ENCODE measurements around the gene TTN.

The TTN gene

DNA sequence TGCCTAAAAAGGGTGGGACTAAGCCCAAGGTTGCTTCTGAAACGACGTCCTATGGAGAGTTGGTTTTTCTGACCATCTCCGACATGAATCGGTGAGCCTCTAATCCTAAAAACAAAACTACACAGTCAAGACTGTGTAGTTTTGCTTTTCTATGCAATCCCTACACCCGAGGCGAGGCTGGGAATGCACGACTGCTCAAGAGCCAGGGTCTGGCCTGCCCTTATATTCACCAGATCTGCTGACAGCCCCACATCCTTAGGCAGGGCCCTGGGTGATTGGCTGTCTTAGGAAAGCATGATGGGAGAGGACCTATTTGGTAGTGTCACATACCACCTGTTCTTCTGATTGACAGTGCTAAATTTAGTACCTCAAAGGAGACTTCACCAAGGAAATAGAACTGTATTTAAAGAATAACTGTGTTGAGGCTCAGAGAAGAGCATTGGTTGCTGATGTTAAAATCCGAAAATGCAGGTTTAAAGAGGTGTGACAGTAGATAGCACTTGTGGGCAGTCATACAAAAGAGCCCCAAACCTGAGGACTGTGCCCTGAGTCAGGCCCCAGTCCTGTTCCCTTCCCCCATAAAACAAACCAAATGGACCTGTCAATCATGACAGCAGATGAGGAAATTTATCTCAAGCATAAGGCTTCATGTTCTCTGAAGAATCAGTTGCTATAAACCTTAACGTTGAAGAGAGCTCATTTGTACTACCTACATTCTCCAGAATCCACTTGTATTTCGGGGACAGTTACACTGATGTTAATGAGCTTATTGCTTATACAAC lies at the start of gene TTN:
TSS of gene TTN (minus strand) at position 197 of the 782 bp plus-strand sequence. CDS start 2,781 bp downstream, outside the sequence.
- DNase-seq (ENCODE audit: low read depth in 1 of 2, low spot score in 1 of 2), result no peak

DNA sequence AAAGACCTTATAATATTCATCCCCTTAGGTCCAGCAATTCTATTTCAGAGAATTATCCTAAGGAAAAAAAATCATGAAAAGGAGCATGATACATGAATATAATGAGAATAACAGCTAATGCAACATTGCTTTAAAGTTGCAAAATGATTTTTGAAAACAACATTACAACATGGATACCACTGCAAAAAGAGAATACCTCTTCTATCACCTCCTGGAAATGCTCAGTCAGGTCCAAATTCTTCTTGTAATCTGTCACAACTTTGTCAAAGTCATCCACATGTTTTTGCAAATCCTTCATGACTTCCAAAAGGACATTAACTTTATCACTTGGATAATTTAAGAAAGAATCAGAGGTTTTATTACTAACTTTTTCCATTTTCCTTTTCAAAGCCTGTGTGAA lies 47.9 kb upstream of the TTN start:
- no peak for DNase-seq (ENCODE audit: low read depth in 1 of 2, low spot score in 1 of 2)

- no peak for DNase-seq (ENCODE audit: low read depth in 1 of 2, low spot score in 1 of 2)
Observed at GRCh38 chr2:178848335-178848734, 41.1 kb upstream of the TTN start.

- DNase-seq (ENCODE audit: low read depth in 1 of 2, low spot score in 1 of 2), result no peak
Observed at GRCh38 chr2:178846458-178846802, 39.2 kb upstream of the TTN start.

GRCh38 chr2:178845566-178846457 lies 38.6 kb upstream of the TTN start:
- no peak for DNase-seq (ENCODE audit: low read depth in 1 of 2, low spot score in 1 of 2)

- no peak for DNase-seq (ENCODE audit: low read depth in 1 of 2, low spot score in 1 of 2)
Observed at GRCh38 chr2:178844701-178845100, 37.5 kb upstream of the TTN start.

GRCh38 chr2:178844269-178844668 lies 37.0 kb upstream of the TTN start:
- no peak for DNase-seq (ENCODE audit: low read depth in 1 of 2, low spot score in 1 of 2)

DNA sequence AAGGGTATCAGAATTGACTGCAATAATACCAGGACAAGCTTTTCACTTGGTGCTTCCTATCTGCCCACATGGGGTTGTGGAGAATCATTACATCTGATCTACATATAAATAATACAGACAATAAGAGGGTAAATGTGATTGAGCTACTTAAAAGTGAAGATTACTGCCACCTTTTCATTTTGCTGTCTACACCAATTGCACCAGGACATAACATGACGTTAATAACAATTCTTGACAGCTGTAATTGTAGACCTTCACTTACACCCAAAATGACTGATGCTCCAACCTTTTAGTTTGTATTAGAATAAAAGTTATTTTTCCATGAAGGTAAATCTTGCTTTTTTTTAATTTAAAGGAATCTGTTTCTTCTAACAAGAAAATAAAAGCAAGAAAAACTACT lies 36.5 kb upstream of the TTN start:
- DNase-seq (ENCODE audit: low read depth in 1 of 2, low spot score in 1 of 2), result no peak

GRCh38 chr2:178836807-178837206 lies 29.6 kb upstream of the TTN start:
- no peak for DNase-seq (ENCODE audit: low read depth in 1 of 2, low spot score in 1 of 2)

DNA sequence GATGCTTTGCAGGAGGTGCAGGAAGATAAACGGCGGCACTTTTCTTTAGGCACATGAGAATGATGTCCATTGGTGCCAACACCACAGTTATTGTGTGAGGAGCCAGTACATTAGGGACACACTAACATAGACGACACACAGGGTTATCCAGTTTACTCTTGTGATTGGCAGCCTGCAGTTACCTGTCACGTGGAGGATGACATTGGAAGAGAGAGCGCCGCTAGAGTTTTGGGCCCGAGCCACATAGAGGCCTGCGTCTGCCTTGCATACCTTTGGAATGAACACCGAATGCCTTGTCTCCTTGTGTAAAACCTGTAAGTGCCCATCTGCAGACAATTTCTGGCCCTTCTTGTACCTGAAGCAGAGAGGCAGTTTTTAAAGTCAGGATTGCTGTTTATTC lies 26.9 kb upstream of the TTN start:
- DNase-seq (ENCODE audit: low read depth in 1 of 2, low spot score in 1 of 2), result no peak

- DNase-seq (ENCODE audit: low read depth in 1 of 2, low spot score in 1 of 2), result no peak
Observed at GRCh38 chr2:178833382-178833781, 26.2 kb upstream of the TTN start.

DNA sequence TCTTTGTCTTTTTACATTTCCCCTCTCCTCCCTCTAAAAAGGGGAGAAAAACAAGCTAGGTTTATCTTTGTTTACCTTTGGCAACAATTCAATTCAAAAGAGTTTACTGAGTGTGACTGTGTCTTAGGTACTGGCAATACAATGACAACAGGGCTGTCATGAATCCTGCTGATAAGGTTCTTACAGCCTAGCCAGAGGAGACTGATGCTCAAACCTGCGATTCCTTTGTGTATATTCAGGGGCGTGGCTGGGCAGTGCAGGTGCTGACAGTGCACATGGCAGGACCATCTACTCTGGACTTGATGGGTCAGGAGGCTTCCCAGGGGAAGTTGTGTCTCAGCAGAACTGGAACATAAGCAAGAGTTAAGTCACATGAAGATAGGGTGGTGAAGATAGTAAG lies 23.2 kb upstream of the TTN start:
- DNase-seq (ENCODE audit: low read depth in 1 of 2, low spot score in 1 of 2), result no peak

DNA sequence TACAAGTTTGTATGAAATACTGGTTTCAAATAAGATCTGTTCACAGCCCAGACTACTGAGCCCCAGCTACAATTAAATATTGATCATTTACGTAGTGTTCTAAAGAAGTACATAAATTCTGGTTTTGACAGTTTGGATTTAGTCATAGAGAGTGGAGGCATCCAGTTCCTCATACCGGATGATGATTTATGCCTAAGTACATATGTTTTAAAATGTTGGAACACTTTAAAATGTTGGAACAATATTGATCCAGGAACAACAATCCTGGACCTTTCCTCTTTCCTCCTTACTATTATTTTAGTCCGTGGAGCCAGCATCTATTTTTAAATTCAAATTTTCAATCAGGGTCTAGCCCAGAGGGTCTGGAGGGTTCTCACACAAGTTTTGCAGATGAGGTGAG lies 22.8 kb upstream of the TTN start:
- no peak for DNase-seq (ENCODE audit: low read depth in 1 of 2, low spot score in 1 of 2)

GRCh38 chr2:178829299-178829960 lies 22.2 kb upstream of the TTN start:
- no peak for DNase-seq (ENCODE audit: low read depth in 1 of 2, low spot score in 1 of 2)

- DNase-seq (ENCODE audit: low read depth in 1 of 2, low spot score in 1 of 2), result no peak
Observed at GRCh38 chr2:178828486-178828881, 21.3 kb upstream of the TTN start.

DNA sequence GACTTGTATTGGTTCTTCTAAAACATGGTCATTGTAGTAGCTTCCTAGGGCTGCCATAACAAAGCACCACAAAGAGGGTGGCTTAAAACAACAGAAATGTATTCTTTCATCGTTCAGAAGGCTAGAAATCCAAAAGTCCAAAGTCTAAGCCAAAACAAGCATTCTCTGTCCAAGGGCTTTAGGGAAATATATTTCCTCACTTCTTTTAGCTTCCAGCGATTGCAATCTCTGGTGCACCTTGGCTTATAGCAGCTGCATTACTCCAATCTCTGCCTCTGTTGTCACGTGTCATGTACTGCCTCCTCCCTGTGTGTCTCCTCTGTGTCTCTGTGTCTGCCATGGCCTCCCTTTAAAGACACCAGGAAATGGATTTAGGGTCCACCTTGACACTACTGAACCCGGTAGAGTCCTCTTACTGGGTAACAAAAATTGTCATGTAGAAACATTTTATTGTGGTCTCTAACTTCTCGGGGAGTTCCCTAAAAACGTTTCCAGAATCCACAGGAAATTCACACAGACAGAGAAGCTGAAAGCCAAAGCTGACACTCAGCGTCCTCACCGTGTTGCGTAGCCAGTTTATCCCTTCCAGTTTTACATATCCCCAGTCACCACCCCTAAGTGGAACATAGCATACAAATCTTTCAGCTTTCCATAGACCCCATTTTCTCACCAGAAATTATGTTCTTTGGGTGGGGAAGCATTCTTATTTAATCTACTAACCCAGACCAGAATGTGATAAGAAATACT lies 20.7 kb upstream of the TTN start:
- no peak for DNase-seq (ENCODE audit: low read depth in 1 of 2, low spot score in 1 of 2)

GRCh38 chr2:178827111-178827510 lies 19.9 kb upstream of the TTN start:
- no peak for DNase-seq (ENCODE audit: low read depth in 1 of 2, low spot score in 1 of 2)

GRCh38 chr2:178825183-178825582 lies 18.0 kb upstream of the TTN start:
- DNase-seq (ENCODE audit: low read depth in 1 of 2, low spot score in 1 of 2), result no peak

GRCh38 chr2:178824181-178824580 lies 17.0 kb upstream of the TTN start:
- DNase-seq (ENCODE audit: low read depth in 1 of 2, low spot score in 1 of 2), result no peak

DNA sequence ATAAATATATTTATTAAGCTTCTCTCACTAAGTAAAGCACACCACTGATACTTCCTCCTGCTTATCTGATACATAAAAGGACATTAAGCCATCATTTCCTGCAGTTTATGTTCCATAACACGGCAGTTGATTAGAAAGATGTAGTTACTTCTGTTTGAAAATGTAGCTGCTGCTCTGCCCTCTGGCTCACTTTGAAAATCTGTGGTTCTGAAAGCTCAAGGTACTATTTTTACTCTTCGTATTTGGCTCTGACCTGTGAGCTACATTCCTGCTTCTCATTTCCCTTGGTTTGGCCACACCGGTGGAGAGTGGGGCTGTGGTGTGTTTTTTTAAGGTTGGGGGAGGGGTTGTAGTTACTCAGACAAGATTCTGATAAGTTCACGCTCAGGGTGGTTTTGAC lies 12.8 kb upstream of the TTN start:
- no peak for DNase-seq (ENCODE audit: low read depth in 1 of 2, low spot score in 1 of 2)

DNA sequence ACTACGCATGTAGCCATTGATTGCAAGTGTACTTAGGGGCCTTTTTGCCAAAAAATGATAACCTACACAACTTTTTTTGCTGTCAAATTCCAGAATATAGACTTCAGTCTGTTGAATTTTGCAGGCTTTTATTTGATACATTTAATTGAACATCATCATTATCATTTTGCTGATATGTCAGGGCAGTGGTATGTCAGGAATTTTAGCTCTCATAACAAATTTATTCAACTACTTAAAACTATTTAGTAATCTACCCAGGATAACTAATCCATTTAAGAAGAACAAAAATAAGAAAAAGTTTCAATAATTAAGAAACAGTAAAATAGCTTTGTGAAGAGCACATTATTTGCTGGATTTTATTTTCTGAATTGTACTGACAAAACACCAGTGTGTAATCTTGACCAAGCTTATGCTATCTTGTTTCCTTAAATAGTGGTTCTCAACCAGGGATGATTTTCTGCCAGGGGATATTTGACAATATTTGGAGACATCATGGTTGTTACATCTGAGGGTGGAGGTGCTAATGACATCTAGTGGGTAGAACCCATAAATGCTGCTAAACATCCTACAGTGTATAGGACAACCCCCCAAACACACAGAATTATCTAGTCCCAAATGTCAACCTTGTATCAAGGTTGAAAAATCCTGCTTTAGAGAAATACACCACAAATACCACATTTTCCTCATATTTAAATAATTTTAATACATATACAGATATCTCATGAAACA lies 12.1 kb upstream of the TTN start:
- DNase-seq (ENCODE audit: low read depth in 1 of 2, low spot score in 1 of 2), result no peak

Data from stimulated activated CD4-positive, alpha-beta T cell treated with anti-CD3 and anti-CD28 coated beads, Interleukin-15, amount 100 ng/mL, for 1 hour (primary cell).